CD4-positive, alpha-beta T cell treated with Interleukin-15 for 4 hours (primary cell): ENCODE data around the gene PRKN.

Source experiments
- DNase-seq: peaks from one replicate; pipeline ENCODE4 v3.0.0-alpha.2; 2020; ENCODE audit warnings: low spot score

The PRKN gene

DNA sequence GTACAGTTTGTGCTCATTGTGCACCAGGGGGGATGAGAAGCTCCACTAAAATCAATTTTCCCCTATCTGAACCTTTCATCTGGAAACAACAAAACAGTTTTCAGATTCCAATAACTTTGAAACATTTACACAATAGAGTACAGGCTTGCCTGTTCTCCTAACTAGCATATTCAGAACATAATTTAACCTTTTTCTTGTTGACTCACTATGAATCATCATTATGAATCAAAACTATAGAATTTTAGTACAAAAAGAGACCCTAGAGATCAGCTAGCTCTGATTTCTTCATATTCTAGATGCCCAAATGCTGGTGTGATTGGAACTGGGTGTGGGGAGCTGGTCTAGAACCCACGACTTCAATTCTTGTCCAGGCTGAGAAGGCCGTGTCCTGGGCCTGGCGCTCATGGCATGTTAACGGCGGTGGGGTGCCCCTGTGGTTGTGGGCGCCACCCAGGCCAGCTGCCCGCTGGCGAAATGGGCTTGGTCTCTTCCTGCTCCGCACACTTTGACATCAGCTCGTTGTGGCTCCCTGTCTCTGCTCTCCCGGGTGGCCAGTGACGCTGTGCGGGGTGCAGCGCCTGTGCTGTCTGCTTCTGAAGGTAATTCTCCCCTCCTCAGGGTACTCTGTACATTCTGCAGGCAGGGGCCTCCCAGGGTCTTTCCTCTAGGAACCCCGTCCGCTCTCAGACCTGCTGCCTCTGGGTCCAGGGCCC lies 1423.8 kb downstream of the PRKN start:
- DNase-seq = no peak

DNA sequence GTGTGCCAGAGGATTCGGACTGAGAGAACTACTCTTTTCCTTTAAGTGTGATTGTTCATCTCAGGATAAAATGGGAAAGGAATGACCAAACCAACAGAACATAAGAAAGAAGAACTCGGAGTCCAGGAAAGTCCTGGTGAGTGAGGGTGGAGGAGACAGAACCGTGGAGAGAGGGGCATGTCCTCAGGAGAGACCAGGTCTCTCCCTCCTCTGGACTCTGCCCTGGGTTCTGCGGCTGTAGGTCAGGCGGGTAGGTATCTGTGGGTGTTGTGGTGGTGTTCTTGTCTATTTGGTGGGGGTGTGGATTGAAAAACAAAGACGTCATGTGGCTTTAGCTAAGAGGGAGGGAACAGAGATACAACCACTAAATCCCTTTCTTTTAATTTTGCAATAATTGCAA lies 1424.6 kb downstream of the PRKN start:
- no peak for DNase-seq

DNA sequence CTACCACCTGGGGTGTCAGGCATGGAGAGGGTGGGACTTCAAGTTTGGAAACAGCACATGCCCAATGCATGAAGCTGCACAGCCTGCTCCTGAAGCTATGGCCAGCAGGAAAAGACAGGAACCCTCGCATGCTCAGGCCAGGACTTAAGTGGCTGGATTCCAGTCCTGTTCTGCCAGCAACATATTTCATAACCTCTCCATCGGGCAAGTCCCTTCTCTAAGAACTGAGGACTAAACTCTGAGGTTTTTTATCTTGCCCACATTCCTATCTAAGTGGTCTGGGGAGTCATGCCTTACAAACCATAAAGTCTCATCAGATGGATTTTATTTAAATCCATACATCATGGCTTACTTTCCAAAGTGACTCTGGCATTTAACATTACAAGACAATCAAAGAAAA lies 1426.2 kb downstream of the PRKN start:
- no peak for DNase-seq

DNA sequence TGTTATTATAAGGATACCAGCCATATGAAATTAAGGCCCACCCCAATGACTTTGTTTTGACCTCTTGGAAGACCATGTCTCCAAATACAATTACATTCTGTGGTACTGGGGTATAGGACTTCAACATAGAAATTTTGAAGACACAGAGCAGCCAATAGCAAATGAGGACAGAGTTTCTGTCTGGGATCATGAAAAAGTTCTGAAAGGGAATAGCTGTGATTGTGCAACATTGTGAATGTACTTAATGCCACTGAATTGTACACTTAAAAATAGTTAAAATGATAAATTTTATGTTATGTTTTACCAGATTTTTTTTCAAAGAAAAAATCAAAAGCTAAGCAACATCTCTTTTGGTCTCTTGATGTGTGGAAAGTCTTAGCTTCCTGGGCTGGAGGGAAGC lies 1426.7 kb downstream of the PRKN start:
- no peak for DNase-seq

DNA sequence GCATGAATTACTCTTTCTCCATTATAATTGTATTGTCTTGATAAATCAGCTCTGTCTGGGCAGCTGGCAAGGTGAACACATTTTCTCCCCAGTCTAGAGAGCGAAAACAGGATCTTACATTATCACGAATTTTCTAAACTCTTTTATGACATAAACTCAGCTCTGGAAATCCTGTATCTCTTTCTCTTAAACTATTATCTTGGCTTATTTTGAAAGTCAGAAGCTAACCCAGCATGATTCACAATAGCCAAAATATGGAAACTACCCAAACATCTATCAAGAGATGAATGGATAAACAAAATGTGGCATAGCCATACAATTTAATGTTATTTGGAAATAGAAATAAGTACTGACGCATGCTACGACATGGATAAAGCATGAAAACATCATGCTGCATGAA lies 1427.8 kb downstream of the PRKN start:
- no peak for DNase-seq
